Fibroblast of skin of left quadriceps (primary cell): ENCODE measurements around the gene SYTL2.

ENCODE experiments used
- DNase-seq, 2 experiments: peaks; one replicate each; pipeline ENCODE4 v3.0.0-alpha.2; 2013; ENCODE audit warnings: low read depth in 2 of 2

SYTL2 gene

DNA sequence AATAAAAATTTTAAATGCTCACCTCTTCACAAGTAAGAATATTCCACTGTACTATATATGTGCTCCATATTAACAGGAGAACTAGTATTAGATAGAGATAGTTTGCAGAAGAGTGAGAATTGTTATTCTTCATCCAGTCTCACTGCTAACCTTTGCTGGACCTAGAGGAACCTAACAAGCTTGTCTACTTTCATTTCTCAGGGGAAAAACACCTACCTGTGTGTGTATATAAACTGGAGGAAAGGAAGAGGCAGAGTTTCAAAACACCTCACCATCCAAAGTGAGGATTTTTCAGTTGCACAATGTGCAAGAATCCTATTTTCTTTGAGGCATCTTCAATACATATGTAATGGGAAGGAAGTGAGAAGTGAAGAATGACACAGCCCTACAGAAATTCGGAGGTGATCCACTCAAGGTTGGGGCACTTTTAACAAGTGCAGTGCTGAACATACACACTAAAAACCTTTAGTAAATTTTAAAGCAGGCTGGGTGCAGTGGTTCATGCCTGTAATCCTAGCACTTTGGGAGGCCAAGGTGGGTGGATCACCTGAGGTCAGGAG is 52.4 kb downstream of the SYTL2 start:
- no peak for DNase-seq

DNA sequence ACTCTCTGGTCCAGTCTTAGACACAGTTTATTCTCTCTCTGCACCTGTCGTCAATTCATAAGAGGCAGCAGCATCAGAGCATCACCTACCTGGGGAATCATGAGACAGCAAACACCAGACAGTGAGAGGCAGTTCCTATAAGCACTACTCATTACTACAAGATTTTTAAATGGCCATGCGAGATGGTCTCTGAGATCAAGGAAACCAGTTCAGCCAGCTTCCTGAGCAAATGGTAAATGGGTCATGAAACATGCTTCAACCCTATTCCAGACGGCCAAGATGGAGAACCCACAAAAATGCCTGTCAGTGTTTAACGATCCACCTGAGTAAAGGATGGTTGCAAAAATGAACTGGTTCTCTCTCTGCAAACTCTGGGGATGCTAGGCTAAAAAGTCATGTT is 52.9 kb downstream of the SYTL2 start:
- no peak for DNase-seq

DNA sequence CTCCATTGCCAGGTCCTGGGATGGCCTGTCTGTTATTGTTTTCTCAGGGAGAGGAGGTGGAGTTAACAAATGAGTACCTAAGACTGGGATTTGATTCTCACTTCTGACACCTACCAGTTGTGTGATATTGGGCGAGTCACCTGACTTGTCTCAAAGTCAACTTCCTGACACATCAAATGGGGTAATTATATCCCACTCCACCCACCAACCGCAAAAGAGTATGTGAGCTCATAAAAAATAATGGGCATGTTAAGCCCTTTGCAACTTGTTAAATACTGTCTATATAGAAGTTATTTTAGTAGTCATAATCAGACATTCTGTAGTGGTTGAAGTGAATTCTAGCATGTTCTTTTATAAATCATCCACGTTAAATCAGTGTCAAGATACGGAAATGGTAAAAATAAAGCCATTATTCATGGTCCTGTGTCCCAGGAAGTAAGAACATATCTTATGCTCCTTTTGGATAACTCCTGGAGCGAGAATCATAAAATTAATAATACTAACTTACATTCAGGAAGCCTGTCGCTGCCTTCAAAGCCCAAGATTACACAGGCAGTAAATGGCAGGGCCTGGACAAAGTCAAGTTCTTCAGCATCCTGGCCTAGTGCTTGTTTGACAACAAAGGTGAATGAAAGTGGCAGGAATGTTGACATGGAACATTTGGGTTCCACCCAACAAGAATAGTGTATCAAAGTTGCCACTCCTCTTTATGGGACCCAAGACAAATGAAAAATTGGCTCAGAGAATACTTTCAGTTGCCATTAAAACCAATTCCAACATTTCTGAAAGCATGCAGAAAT is 54.3 kb downstream of the SYTL2 start:
- DNase-seq, result no peak

DNA sequence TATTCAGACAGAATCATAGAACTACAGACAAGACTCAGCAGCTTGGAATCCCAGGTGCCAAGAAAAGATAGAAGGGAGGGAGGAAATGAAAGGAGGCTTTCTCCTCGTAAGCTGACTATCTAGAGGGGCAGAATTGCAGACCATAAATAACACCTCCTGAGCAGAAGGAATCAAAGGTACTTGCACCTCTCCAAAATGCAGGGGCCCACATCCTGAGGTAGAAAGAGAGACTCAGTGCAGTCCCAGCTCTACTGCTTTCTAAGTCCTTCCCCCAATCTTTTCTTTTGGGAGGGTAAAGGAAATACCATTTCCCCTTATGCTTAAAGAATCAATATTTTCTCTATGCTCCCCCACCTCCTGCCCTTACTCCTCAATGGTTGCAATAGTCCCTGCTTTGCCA is 55.2 kb downstream of the SYTL2 start:
- no peak for DNase-seq

DNA sequence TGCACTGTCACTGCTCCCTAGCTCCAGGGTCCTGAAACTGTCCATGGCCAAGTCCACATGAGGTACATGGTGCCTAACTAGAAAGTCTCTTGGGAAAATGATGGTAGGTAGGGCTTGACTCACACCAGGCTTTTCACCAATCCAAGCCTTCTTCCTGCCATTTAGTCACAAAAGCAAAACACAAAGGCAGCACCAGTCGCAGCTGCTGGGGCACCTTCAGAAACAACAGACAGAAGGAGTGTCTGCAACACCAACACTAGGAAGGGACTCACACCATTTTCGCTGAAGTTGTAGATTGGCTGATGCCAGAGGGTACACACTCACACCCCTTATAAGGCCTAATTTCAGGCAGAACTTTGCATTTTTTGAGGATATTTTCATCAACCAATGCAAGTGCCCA is 55.7 kb downstream of the SYTL2 start:
- DNase-seq, result no peak

DNA sequence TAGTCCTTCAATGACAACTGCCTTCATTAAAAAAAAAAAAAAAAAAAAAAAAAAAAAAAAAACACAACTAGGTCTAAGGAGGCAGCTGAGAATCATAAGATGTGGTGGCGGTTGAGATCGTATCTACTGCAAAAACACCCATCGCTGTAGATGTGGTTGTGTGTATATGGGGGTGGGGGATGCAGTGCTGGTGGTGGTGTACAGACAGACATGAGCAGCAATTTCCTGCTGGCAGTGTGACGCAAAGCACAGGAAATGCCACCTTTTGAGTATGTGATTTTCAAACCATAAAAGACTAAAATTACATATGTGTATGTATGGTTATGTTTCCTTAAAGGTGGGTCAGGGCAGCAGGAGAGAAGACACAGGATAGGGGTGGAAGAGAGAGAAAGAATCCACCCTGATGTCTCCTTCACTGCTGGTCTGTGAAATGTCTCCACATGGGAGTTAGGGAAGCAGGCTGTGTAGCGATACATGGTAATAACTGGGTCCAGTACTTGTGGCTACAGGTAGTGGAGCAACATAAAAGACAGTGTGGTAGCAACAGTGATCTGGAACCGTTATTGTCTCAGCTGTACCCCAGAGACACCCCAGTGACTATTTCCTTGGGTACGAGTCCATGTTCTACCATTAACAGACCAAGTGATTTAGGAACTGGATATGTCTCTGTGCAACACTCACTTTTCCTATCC is 57.9 kb downstream of the SYTL2 start:
- DNase-seq, result no peak

DNA sequence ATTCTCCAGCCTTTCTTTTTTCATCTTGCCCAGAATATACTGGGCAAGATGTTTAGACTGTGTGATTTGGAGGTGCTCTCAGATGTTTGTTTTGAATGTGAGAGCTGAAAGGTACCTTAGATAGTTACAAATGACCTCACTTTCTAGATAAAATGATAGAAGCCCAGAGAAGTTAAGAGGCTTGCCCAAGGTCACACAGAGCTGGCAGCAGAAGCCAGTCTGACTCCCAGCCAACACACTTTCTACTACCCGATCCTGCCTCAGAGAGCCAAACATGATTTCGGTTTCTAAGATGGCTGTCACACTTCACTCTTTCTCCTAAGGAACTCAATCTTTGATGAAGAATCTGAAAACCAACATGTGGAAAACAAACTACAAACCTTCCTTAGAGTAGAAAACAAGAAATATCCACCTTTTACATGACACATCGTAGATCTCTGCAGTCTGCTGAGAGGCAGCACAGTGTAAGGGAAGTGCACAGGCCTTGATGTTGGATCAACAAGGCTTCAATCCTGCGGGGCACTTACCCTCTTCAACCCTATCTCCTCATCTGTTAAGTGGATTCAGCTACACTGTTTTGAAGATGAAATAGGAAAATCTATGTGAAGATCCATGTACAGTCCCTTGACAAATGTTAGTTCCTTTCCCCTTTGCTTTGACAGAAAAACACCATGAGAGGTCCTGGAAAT is 58.6 kb downstream of the SYTL2 start:
- DNase-seq, result no peak

DNA sequence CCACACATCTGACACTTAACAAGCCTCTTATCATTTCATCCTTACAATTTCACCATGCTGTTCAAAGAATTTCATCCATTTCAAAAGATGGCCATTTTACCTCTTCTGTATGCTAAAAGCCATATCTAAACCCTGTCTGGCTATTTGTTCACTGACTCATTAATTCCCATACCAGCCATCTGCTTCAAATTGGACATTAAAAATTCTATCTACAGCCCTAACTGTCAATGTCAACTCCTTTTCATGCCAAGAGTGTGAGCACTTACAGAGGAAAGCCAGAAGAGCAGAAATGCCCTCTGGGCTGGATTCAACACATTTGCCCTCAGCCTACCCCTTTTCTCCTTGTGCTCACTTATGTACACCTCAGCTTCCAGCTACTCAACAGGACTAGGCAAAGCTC is 59.2 kb downstream of the SYTL2 start:
- DNase-seq, result peak in 1 of 2 experiments; percentile 24

DNA sequence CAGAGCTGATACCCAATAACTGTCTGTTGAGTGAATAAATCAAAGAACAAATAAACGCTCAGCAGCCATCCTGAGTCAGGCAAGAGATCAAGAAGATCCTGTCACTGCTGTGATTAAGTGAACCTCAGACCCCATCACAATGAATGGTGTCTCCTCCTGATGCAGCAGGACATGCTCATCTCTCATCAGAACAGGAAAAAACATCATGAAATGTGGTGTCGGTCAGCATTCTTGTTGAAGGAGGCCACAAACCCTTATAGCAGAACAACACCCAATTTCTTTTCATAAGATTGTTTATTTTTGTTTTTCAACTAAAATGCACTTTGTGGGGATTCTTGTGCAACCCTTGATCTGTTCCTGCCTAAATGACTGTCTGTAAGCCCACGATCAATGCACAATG is 60.3 kb downstream of the SYTL2 start:
- DNase-seq, result no peak

DNA sequence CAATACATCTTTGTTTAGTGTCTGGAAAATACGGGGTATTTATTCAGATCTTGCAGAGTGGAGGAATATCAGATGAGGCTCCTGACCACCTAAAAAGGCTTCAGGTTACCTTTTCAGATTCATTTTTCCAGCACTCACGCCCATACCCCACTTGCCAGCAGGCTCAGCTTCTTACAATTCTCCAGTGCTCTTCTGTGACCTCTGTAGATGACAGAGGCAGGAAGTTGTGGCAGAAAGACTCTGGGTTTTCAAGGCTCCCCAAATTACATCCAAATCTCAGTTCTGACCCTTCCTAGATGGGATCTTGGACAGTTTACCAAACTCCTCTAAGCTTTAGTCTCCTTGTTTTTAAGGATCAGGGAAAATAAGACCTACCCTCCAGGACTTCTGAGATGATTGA is 61.1 kb downstream of the SYTL2 start:
- DNase-seq, result no peak

DNA sequence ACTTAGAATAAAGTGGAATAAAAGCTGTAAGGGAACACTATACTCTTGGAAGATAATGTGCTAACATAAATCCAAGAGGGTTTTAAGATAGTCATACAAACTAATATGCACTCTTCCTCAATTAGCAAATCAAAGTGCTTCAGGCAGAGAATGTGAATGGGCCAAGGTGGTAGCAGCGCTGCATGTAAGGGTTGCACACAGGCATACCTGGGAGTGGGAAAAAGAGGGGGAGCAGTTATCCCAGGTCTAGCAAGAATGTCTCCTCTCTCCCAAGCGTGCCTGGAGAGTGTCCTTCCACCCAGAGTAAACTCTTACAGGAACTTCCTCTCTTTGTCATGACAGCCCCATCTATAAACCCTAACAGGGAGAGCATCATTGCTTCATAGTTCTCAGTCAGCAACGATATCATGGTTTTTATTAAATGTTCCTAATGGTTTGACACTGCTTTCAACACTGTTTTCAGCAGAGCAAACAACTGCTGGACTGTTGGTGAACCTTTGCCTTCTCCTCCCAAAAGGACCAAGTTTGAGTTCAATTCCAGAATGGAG is 61.6 kb downstream of the SYTL2 start:
- DNase-seq, result no peak

DNA sequence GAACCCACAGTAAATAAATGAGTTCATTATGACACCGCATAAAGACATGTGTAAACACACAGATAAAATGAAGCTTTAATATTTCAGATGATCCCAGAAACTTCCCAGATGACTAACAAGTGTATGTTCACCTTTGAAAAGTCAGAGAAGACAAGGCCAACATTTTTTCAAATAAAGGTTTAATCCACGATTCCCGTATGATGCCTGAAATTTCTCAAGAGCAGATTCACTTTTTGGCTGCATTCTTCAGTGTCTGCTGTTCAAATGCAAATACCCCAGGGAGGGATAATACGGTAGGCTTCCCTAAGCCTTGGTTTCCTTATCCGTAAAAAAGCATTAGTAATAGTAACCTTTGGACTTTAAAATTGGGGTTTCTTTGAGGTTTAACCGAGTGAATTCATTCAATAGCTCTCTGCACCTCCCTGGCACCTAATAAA is 62.5 kb downstream of the SYTL2 start:
- DNase-seq, result peak; percentile 42 to 54

DNA sequence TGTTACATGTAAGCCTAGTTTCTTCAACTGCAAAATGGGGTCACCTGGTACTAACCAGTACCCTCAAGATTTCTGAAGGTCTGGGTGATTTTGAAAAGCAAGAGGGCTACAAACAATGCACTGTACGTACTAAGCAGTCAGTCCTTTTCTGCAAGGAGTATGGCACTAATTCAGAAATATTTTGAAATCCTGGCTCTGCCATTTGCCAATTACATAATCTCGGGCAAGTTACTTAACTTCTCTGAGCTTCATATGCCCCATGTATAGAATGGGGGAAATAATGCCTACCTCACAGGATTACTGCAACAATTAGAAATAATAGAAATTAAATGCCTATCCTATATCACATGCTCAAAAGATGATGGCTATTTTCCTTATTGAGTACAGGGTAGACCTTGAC is 64.3 kb downstream of the SYTL2 start:
- DNase-seq, result no peak

DNA sequence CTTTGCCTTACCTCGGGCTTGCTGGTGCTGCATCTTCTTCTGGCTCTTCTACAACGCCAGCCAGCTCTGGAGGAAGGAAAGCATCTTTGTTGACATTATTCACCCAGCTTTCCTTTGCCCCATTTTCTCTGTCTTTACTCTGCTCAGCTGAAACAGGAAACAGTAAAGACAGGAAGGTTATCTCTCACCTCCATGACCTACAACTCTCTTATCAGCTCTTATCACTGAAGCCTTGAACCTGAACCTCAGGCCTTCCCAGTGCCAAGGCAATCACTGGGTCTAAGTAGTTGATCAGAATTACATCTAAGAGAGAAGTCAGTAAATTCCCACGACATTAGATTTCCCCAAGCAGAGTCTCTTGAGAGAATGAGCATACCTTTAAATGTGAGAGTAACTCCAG is 65.3 kb downstream of the SYTL2 start:
- DNase-seq, result no peak

DNA sequence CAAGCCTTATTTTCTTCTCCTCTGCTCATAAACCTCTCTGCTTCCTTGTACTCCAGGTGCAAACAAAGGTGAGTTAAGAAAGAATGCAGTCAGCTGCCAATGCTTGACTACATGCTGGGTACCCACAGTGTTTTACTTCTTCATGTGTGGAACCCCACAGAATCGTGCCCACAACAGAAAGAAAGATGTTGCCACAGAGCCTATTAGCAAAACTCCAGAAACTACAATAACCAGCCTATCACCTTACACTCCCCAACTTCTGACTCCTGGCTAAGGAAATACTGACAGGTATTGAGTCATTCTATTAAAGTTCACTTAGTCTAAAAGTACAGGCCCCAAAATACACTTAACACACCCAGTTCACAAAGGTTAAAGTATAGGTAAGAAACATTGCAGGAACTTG is 68.1 kb downstream of the SYTL2 start:
- DNase-seq, result no peak

DNA sequence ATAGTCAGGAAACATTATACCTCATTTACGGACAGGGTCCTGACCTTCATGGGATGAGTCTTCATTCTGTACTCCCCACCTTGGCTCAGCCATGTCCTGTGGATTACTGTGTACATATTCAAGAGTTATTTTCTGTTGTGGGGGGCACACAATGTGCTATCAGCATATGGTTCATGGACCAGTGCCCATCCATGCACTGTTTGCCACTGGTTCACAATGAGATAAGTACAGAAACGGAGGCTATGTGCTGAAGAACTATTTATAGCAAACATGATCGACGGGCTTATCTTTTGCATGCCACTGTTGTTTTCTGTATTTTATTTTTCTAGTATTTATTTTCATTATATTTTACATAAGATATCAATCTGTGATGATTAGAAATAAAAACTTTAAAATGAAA is 68.6 kb downstream of the SYTL2 start:
- DNase-seq, result no peak

DNA sequence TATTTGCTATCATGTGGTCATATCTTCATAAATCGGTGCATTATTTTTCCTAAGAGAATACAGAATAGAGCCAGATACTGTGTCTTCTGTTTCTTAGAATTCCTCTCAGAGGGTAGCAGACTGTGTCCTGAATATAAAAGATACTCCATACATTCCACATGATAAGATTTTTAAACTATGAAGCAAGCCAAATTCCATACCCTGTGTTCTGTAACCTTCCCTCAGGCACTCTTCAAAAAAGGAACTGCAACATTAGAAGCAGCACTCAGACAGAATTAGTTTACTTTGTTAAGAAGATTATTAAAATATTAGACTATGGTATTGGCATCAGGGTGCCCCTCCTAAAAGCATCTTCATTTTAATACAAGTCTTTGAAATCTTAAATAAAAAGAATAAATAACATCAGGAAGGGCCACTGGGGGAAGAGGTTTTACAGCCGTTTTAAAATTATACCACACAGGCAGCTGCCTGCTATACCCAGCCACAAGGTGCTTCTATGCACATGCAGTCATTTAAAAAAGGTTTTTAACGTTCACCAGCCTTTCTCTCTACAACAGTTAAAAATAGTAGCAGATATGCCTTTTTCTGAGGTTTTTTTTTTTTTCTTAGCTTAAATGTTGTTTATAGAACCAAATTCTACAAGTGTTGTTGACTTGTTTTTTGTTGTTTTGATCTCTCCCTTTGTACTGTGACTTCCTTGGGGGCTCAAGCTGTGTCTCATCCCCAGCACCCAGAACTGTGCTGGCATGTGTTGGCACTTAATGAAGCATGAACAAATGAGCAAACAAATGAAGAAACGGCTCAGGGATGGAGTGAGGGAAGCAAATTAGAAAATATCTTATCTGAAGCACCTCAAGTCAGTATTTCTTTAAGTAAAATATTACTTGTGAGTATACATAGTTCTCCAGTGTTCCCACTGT is 70.2 kb downstream of the SYTL2 start:
- DNase-seq, result no peak

DNA sequence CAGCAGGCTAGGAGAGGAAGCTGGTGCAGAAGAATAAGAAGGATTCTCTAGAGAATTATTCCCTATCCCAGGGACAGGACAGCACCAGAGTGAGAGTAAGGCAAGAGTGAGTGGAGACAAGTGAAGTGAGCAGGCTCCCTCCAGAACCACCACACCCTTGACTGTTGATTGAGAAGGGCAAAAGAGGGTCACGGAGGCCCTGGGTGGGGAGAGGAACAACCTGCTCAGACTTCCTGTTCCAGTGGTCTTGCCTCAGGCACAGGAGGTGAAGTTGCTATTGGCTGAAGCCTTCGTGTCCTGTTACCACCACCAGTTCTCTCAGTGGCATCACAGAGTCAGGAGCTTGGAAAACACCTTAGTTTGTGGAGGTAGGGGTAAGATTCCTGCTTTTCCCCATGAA is 73.2 kb downstream of the SYTL2 start:
- no peak for DNase-seq

DNA sequence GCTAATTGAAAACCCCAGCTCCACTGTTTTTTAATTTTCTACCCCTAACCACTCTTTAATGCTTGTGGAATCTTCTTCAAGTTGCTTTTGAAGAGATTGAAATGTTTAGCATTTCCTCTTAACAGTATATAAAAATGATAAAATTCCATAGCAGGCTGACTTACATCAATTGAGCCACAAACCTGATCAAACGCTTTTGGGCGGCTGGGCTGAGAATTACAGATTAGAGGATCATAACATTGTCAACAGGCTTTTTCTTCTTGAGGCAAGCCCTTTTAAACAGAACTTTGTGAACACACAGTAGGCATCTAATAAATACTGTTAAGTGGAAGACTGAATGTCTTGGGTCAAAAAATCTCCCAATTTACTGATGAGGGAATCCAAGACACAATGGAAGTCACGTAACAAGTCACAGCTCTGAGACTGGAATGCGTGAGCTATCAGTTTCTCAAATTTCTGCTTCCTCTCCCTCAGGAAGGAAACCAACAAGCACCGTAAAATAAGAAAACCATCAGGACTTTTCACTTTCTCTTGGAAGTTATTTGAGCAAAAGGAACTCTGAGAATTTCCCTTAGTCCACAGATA is 75.0 kb downstream of the SYTL2 start:
- no peak for DNase-seq

DNA sequence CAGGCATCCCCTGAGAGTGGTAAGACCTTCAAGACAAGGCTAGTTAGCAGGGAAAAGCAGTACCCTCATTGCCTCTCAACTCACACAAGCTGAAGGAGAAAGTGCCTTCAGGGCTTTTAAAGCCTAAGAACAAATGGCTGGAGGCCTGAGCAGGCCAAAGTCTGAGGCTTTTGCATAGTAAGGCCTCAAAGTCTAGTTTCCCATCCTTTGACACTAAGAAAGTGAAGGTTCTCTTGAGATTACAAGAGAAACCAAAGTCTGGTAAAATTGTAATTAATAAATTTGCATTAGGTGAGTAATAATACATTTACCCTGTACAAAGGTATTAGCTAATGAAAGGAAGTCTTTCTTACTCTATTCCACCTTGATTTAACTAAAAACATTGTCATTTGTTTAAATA is 78.0 kb downstream of the SYTL2 start:
- DNase-seq, result no peak

DNA sequence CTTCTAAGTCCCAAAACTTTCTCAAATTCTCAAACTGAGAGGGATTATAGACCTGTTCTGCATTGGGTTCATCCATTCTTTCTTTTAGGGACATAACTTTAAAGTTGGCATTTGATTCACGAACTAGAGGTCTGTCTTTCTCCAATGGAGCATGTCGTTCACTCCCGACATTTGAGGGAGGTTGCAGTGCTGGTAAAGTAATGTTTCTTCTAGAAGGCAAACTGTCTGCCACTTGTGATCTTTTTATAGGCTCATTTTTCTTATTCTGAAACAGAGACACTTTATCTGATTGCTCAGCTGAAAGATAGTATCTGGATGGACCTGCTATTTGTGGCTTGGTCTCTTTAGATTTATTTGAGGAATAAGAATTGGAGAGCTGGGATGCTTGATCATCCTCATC is 84.6 kb downstream of the SYTL2 start:
- DNase-seq, result no peak
